NCI-H1417 (cell line): Measurements from ENCODE around the gene FIGN.

Experiments
- DNase-seq, 3 experiments: peaks; one replicate each; lab custom pipeline; 2025; lab: John Stamatoyannopoulos, UW

Gene FIGN

DNA sequence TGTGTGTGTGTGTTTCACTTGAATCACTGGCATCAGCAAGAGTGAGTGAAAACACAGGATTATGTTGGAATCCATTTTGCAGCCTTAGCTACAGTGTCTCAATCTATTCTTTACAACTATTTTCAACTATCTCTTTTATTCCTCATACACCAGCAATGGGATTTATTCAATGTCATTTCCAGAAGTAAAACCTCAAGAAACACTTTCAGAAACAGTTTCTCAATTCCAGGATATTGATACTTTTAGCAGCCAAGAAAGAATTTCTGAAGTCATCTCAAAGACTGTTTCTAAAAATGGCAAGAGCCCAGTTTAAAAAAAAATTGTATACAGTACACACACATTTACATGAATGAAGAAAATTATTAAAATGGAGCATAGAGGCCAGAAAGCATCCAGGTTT lies 171.6 kb downstream of the FIGN start:
- no peak for DNase-seq

DNA sequence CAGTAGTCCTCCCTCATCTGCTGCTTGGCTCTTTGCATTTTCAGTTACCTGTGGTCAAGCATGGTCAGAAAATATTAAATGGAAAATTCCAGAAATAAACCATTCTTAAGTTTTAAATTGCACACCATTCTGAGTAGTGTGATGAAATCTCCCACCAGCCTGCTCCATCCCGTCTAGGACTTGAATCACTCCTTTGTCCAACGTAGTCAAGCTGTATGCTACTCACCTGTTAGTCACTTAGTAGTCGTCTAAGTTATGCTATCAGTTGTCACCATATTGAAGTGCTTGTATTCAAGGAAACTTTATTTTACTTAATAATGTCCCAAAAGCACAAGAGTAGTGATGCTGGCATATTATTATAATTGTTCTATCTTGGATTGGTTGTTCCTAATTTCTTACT lies 172.5 kb downstream of the FIGN start:
- no peak for DNase-seq

DNA sequence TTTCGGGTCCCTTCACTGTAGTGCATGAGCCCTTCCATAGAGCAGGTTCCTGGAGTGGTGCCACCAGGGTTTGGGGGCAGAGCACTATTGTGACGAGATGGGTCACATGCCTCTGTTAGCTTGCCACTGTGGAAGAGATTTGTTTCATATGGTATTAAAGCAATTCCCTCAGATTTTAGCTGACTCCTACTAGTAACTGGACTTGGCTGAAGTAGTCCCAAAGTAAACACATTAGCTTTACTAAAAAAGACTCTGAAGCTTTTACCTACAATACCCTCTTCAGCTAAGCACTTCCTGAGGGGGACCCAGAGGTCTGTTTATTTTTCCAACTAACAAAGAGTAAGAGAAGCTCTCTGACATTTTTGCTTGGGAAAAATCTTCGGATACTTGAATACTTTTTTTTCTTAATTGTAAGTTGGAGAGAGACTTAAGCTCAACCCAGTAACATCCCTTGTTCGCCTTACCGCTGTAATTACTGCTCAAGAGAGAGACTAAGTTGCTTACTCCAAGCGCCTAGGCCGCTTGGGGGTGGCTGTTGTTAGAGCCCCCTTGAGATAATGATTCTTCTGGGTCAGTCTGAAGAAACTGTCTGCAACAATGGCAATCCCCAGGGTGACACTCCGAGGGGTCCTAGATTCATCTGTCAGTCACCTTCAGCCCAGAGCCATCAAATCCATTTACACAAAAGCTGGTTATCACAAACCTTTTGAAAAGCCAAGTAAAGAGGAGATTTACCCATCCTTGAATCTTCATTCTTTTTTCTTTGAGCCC lies 177.4 kb downstream of the FIGN start:
- peak in 2 of 3 experiments; percentile 14 to 48 for DNase-seq

DNA sequence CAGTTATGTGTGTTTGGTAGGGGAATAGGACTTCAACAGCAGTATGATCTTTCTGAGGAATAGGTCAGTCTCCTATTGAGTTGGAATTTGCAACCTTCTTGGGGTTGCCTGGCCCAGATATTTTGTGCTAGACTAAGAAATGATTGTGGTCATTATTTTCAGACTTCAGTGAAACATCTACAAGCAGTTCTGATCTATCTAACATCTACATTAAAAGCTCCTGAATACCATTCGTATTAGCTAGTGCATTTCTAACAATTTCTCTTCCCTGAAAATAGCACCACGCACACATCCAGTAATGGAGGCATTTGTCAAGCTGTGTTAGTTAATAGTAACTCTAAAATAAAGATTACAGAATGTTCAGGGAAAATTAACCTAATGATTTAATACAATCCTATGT lies 179.3 kb downstream of the FIGN start:
- DNase-seq: no peak

DNA sequence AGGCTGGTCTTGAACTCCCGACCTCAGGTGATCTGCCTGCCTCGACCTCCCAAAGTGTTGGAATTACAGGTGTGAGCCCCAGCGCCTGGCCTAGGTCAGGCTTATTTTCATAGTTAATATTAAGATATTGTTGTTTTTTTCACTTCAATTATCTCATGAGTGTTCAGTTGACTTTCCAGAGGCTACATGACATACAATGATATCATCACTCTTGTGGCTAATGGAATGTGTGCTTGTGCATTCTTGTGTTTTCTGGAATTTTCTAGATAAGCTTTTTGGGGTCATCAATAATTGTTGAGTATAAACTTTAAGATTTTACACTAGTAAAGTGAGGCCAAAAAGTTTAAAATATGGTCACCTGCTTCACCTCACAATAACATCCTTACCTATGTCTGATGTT lies 180.9 kb downstream of the FIGN start:
- DNase-seq: no peak

DNA sequence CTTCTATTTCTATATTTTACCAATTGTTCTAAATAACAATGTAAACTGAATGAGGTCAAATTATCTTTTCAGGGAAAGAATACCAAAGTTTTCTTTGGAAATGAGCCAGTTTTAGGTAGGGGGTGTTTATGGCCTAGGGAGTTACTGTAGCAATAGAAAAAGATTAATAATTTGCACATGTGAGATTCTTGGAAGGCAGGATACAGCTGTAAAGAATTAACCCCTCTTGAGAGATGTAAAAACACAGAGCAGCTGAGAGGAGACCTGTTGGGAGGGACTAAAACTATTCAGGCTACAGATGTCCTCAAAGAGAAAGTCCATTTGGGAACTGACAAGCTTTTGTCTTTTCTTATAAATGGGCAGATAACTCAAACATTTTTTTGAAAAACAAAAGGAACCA lies 182.2 kb downstream of the FIGN start:
- DNase-seq: peak in 1 of 3 experiments; percentile 32

DNA sequence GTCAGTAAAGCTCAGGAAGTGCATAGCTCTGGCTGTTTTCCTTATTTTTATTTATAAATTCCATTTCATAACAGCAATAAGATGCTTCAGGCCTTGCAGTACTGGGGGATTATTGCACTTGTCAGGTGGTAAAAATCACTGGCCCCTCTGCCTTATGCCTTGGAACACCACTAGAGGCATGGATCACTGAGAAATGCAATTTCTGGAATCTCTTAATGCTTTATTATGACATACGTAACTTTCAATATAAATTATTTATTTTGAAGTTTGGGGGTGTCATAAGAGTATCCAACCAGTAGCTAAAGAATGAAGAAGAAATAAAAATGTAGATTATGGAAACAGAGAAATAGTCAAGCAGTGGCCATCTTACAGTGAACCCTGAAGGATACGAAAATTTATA lies 183.1 kb downstream of the FIGN start:
- no peak for DNase-seq

DNA sequence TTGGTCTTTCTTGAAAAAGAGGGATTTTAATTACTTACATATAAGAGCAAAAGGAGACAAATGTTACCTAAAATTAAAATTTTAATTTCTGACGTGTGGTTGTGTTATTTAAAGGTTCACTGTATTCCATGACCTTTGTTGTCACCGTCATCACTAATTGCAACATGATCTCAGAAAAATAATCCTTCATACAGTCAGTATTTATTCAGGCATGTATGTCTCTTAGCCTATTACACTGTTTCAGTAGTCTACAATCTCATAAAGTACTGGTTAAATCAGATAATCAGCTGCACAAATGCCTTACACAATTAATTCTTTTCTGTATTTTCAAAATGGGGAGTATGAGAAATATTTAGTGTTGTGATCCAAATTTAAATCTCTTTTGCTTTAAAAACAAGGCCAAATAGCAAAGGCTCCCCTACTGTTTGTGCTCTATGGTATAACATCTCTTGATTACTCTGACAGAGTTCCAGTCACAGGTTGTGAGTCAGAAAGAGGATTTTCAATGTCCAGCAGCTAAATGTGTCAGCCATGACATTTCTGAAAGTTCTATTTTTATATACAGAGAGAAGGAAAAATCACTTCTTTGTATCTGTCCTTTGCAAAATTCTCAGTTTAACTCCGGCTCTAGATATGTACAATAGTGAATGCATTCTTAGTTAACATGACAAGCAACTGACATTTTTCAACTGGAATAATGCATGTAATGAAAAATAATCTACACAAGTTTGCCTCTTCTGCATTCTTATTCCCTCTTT lies 184.0 kb downstream of the FIGN start:
- peak in 2 of 3 experiments; percentile 0 for DNase-seq

DNA sequence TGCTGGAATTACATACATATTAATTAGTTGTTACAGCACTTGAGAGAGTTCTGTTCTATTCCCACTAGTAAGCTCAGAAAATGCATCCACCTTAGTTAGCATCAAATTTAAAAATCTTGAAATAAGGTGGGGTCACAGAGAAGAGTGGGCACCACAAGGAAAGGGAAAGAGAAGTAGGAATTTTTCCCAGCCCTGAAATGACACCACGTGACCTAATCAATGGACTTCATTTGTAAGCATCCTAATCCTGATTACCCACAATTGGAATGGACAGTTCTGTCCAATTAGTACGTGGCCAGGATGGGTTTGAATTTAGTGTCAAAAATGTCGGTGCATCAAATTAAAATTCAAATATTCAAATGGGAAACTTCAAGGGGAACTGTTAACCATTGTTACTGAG lies 186.8 kb downstream of the FIGN start:
- no peak for DNase-seq
